Endothelial cell of umbilical vein (primary cell): ENCODE measurements around the gene CRYZL1. TPM values are rescaled to one million over a fixed set of nuclear protein-coding genes. Genes with fewer than 3 reads are reported as not detected.

ENCODE experiments used
- BruUV-seq: library from RNA; stranded (reverse); fragments of 400-500 nt; replicated peaks from 2 replicates; lab custom pipeline; 2021; lab: Mats Ljungman, UMichigan
- CTCF ChIA-PET: fragments of 300-600, 350-600 bp; sonication (Branson Sonifier 250); formaldehyde crosslinking; loops from one replicate; lab custom pipeline; 2021; ENCODE audit warnings: antibody characterized with exemption, inconsistent platforms; lab: Charles Lee
- POLR2A ChIA-PET: fragments of 300-600, 350-600 bp; sonication (Branson Sonifier 250); formaldehyde crosslinking; loops from one replicate; lab custom pipeline; 2021; ENCODE audit warnings: antibody characterized with exemption, inconsistent platforms; lab: Charles Lee
- DNase-seq: peaks from one replicate; pipeline ENCODE4 v3.0.0-alpha.2; 2011; ENCODE audit warnings: low read depth, low spot score
- FAIRE-seq: peaks from 2 replicates; lab custom pipeline; 2011; peaks lifted over from hg19 to GRCh38; lab: Jason Lieb, UNC
- H2AFZ ChIP-seq: 2 replicates; pipeline ENCODE4 v1.6.0; 2012; ENCODE audit warnings: low read depth, low read length, control low read depth, inconsistent platforms
- H3K27ac ChIP-seq: 2 replicates; pipeline ENCODE4 v1.5.1; 2011; ENCODE audit warnings: low read depth, mild to moderate bottlenecking, control low read depth, low read length, moderate library complexity; ENCODE audit not compliant: insufficient read depth
- H3K27me3 ChIP-seq, 2 experiments: 2 replicates each; pipeline versions ENCODE4 v1.6.0 to v1.6.1; 2011; ENCODE audit warnings: low read length in 2 of 2, mixed read lengths in 1 of 2; ENCODE audit not compliant: control insufficient read depth in 2 of 2, insufficient read depth in 2 of 2
- H3K36me3 ChIP-seq, 2 experiments: 2 replicates in 1 of 2; 3 replicates in 1 of 2; pipeline ENCODE4 v1.5.1; 2011; ENCODE audit warnings: low read length in 2 of 2, mild to moderate bottlenecking in 1 of 2, moderate library complexity in 1 of 2; ENCODE audit not compliant: control insufficient read depth in 2 of 2, insufficient read depth in 2 of 2; ENCODE audit errors: extremely low read depth in 1 of 2
- H3K4me1 ChIP-seq: 3 replicates; pipeline ENCODE4 v1.5.1; 2011; ENCODE audit warnings: mild to moderate bottlenecking, low read length; ENCODE audit not compliant: control insufficient read depth, insufficient read depth; ENCODE audit errors: extremely low read depth
- H3K4me2 ChIP-seq: 2 replicates; pipeline ENCODE4 v1.6.1; 2011; ENCODE audit warnings: low read length, control low read depth, mixed read lengths; ENCODE audit not compliant: insufficient read depth
- H3K4me3 ChIP-seq, 3 experiments: fragments of 200-600 bp in 1 of 3; sonication (generic), shearing (Covaris generic) in 1 of 3; replicated peaks in 1 of 3; 2 replicates each; pipeline ENCODE4 v1.5.1; 2011 to 2016; ENCODE audit warnings: control low read depth in 3 of 3, low read length in 3 of 3, mild to moderate bottlenecking in 2 of 3, inconsistent platforms in 1 of 3, low read depth in 1 of 3, moderate library complexity in 1 of 3; ENCODE audit not compliant: insufficient read depth in 1 of 3
- H3K79me2 ChIP-seq: 2 replicates; pipeline ENCODE4 v1.6.0; 2012; ENCODE audit warnings: low read length, inconsistent platforms; ENCODE audit not compliant: control insufficient read depth, insufficient read depth
- H3K9ac ChIP-seq: replicated peaks from 2 replicates; pipeline ENCODE3; 2011; ENCODE audit warnings: low read length, control low read depth; ENCODE audit not compliant: insufficient read depth; ENCODE audit errors: extremely low read depth
- H3K9me1 ChIP-seq: replicated peaks from 3 replicates; pipeline ENCODE4 v1.6.0; 2011; ENCODE audit warnings: mild to moderate bottlenecking, low read length; ENCODE audit not compliant: control insufficient read depth, insufficient read depth; ENCODE audit errors: extremely low read depth
- H3K9me3 ChIP-seq: replicated peaks from 2 replicates; pipeline ENCODE4 v1.5.1; 2012; ENCODE audit warnings: low read length, inconsistent platforms; ENCODE audit not compliant: control insufficient read depth, insufficient read depth
- H4K20me1 ChIP-seq: replicated peaks from 2 replicates; pipeline ENCODE3; 2011; ENCODE audit warnings: mild to moderate bottlenecking, low read length; ENCODE audit not compliant: control insufficient read depth, insufficient read depth; ENCODE audit errors: extremely low read depth
- CTCF ChIP-seq, 2 donors: IDR thresholded peaks; 1 replicate in 1 of 2; 2 replicates in 1 of 2; pipeline ENCODE4 v1.5.1; 2011; ENCODE audit warnings: low read length in 2 of 2, mild to moderate bottlenecking in 2 of 2, moderate library complexity in 2 of 2, control low read depth in 1 of 2, inconsistent platforms in 1 of 2, low read depth in 1 of 2; ENCODE audit not compliant: insufficient read depth in 1 of 2; ENCODE audit errors: extremely low read depth in 1 of 2
- EZH2 ChIP-seq: IDR thresholded peaks from 2 replicates; pipeline ENCODE4 v1.6.1; 2012; ENCODE audit warnings: borderline replicate concordance, low read depth, mild to moderate bottlenecking, moderate library complexity, low read length, inconsistent platforms; ENCODE audit not compliant: severe bottlenecking
- FOS ChIP-seq: IDR thresholded peaks from 2 replicates; pipeline ENCODE4 v1.6.1; 2011; ENCODE audit warnings: mild to moderate bottlenecking, low read length, moderate library complexity, borderline replicate concordance; ENCODE audit not compliant: insufficient read depth
- GATA2 ChIP-seq: IDR thresholded peaks from 2 replicates; pipeline ENCODE4 v1.7.0; 2011; ENCODE audit warnings: low read depth, mild to moderate bottlenecking, moderate library complexity, mixed read lengths, low read length; ENCODE audit not compliant: insufficient read length, insufficient read depth
- JUN ChIP-seq: IDR thresholded peaks from 2 replicates; pipeline ENCODE4 v1.6.1; 2011; ENCODE audit warnings: borderline replicate concordance, low read depth; ENCODE audit not compliant: insufficient read length, insufficient read depth
- MAX ChIP-seq: IDR thresholded peaks from 2 replicates; pipeline ENCODE4 v1.6.1; 2011; ENCODE audit not compliant: insufficient read depth, insufficient read length
- MYC ChIP-seq: IDR thresholded peaks from one replicate; pipeline ENCODE4 v1.6.1; 2011; ENCODE audit warnings: mild to moderate bottlenecking, low read depth, low read length
- POLR2A ChIP-seq: IDR thresholded peaks from 2 replicates; pipeline ENCODE4 v1.6.1; 2012; ENCODE audit warnings: low read depth, mild to moderate bottlenecking, control low read depth, low read length
- POLR2AphosphoS5 ChIP-seq: IDR thresholded peaks from 2 replicates; pipeline ENCODE4 v1.6.1; 2012; ENCODE audit warnings: low read depth, mild to moderate bottlenecking, control low read depth, low read length, moderate library complexity; ENCODE audit not compliant: insufficient read depth
- dilution Hi-C: fragments of 300-500 bp; cut with MboI; formaldehyde crosslinking; loops from one replicate; pipeline ENCODE4 v1.15.0; 2019; ENCODE audit warnings: low sequenced_read_pairs; ENCODE audit not compliant: extremely low pct_ligation_motif_present
- intact Hi-C: fragments of 100-400 bp; cut with micrococcal nuclease; formaldehyde crosslinking; loops from one replicate; pipeline ENCODE4 v1.10.0; 2022
- polyA plus RNA-seq, 4 experiments: library from polyadenylated mRNA; depleted of rRNA in 3 of 4; stranded (reverse) in 3 of 4; unstranded in 1 of 4; fragments of >200 nt; gene quantifications; 2 replicates each; pipeline versions ENCODE4 v1.2.1 to v1.2.3, GENCODE V29; 2011 to 2012; ENCODE audit warnings: missing spikeins in 1 of 4
- total RNA-seq: library from RNA; stranded (reverse); gene quantifications from 2 replicates; pipeline ENCODE4 v1.2.3, GENCODE V29; 2021

CRYZL1 gene
- total and polyA plus RNA-seq, 2 donors (not counting 3 experiments of a cell fraction or from before 2014, with no cell fraction given), result 26.4 to 42.1 TPM

GRCh38 chr21:33619726-33620125 lies 21.8 kb downstream of the CRYZL1 start:
- dilution Hi-C loops (no loop called here), intact Hi-C loops (no loop called here)
- no peak overlapping the region for H3K27ac ChIP-seq
- no peak for DNase-seq
- no peak overlapping the region for H2AFZ ChIP-seq
- no peak overlapping the region for H3K4me2 ChIP-seq
- BruUV-seq, result no TSS peak
- H3K4me3 ChIP-seq, result no peak overlapping the region
- no peaks in the 10 kb centered on the region for H3K9me3 ChIP-seq
- CTCF ChIA-PET, result interaction anchor here (0.6 to 3.3 kb wide), 2 partner anchors 14 to 40 kb away, joined by 4 to 23 read pairs; no protein-coding TSS in a partner anchor
- H3K27me3 ChIP-seq, result no peaks in the 10 kb centered on the region
- no peaks in the 10 kb centered on the region for H3K79me2 ChIP-seq
- H3K9ac ChIP-seq, result no peak overlapping the region
- peaks cover 0 to 5% of the 10 kb centered on the region in 2 experiments for H3K36me3 ChIP-seq
- no peaks in the 10 kb centered on the region for H4K20me1 ChIP-seq
- no peaks in the 10 kb centered on the region for H3K9me1 ChIP-seq
- no peaks in the 10 kb centered on the region for H3K4me1 ChIP-seq
- POLR2A ChIA-PET, result no interaction called here
- no peak for FAIRE-seq
- TF ChIP-seq CTCF (IDR thresholded peaks at IDR 0.05; ENCODE audit: extremely low read depth in 1 of 2, insufficient read depth in 1 of 2, low read depth in 1 of 2, low read length in 2 of 2) (no peak), MAX (no peak), POLR2AphosphoS5 (no peak), POLR2A (no peak), FOS (no peak), GATA2 (no peak), EZH2 (no peak), JUN (no peak), MYC (no peak)
